GM19452 (cell line): ENCODE results near the gene RPL7L1.
"Not testable (repeated sequence)": the region's sequence is repeated elsewhere in the genome, so short reads cannot be mapped to it uniquely, and the experiment has no call there.

Experiments used
- ATAC-seq: cut with Tn5 transposase; IDR thresholded peaks from one replicate; pipeline ENCODE4 v1.9.1; 2021; ENCODE audit not compliant: unreplicated experiment

RPL7L1 gene

GRCh38 chr6:42890311-42891198 is 11.1 kb downstream of the RPL7L1 start:
- ATAC-seq = peak; percentile 89

GRCh38 chr6:42891199-42891722 is 11.8 kb downstream of the RPL7L1 start:
- no peak for ATAC-seq

- not testable (repeated sequence) for ATAC-seq
Measured at GRCh38 chr6:42894041-42894828, 14.8 kb downstream of the RPL7L1 start.

GRCh38 chr6:42896178-42896719 is 16.8 kb downstream of the RPL7L1 start:
- no peak for ATAC-seq

GRCh38 chr6:42898891-42899361 is 19.5 kb downstream of the RPL7L1 start:
- ATAC-seq = no peak

GRCh38 chr6:42899871-42900270 is 20.5 kb downstream of the RPL7L1 start:
- ATAC-seq = no peak

- peak; percentile 53 for ATAC-seq
Measured at GRCh38 chr6:42901538-42901957, 22.1 kb downstream of the RPL7L1 start.

GRCh38 chr6:42902429-42903263 is 23.2 kb downstream of the RPL7L1 start:
- not testable (repeated sequence) for ATAC-seq

- ATAC-seq = no peak
Measured at GRCh38 chr6:42904467-42904866, 25.1 kb downstream of the RPL7L1 start.

- no peak for ATAC-seq
Measured at GRCh38 chr6:42907336-42907735, 27.9 kb downstream of the RPL7L1 start.

- ATAC-seq = no peak
Measured at GRCh38 chr6:42909835-42910234, 30.4 kb downstream of the RPL7L1 start.

- ATAC-seq = no peak
Measured at GRCh38 chr6:42911171-42912021, 32.0 kb downstream of the RPL7L1 start.

- ATAC-seq = no peak
Measured at GRCh38 chr6:42914546-42914945, 35.1 kb downstream of the RPL7L1 start.

- no peak for ATAC-seq
Measured at GRCh38 chr6:42915732-42916131, 36.3 kb downstream of the RPL7L1 start, which contains the start of gene PTCRA. PTCRA (plus strand) TSS chr6:42916053; CDS start chr6:42916070, 17 bp downstream.

GRCh38 chr6:42916288-42916687 is 36.9 kb downstream of the RPL7L1 start:
- no peak for ATAC-seq

GRCh38 chr6:42921801-42922200 is 42.4 kb downstream of the RPL7L1 start:
- ATAC-seq = no peak

GRCh38 chr6:42923666-42924065 is 44.2 kb downstream of the RPL7L1 start:
- ATAC-seq = no peak

GRCh38 chr6:42925248-42925857 is 45.9 kb downstream of the RPL7L1 start:
- no peak for ATAC-seq
